ENCODE measurements around the gene C9orf85.

- no peak for TF ChIP-seq CTCF (IDR thresholded peaks at IDR 0.05)
- TF ChIP-seq POLR2A (IDR thresholded peaks at IDR 0.05) = no peak
Measured at GRCh38 chr9:71984831-71985281, 73.4 kb downstream of the C9orf85 start.

Measured in adrenal gland (tissue), 5 donors.